SK-N-SH (cell line): ENCODE results near the gene SIRT2.

Experiments
- CHD2 ChIP-seq: fragments of 150-350 bp; IDR thresholded peaks from 2 replicates; pipeline ENCODE4 v1.6.1; 2018; ENCODE audit warnings: low read length; ENCODE audit not compliant: partially characterized antibody
- FOXM1 ChIP-seq: IDR thresholded peaks from 2 replicates; pipeline ENCODE4 v1.4.0; 2012; ENCODE audit warnings: low read depth, mild to moderate bottlenecking
- MXI1 ChIP-seq: IDR thresholded peaks from 2 replicates; pipeline ENCODE4 v1.6.1; 2012; ENCODE audit warnings: mild to moderate bottlenecking, low read depth, low read length, improper control_type of control experiment
- REST ChIP-seq: IDR thresholded peaks from 2 replicates; pipeline ENCODE4 v1.6.1; 2012; ENCODE audit warnings: mild to moderate bottlenecking, low read depth, low read length, moderate library complexity

- TF ChIP-seq FOXM1 (no peak), CHD2 (no peak), REST (no peak), MXI1 (no peak)
Measured at GRCh38 chr19:38836159-38836982, 63.0 kb downstream of the SIRT2 start.
